HCT116 (cell line): Measurements from ENCODE around the gene DCDC2C. TPM values are rescaled to one million over a fixed set of nuclear protein-coding genes. Genes with fewer than 3 reads are reported as not detected.

Source experiments
- ATAC-seq: fragments of 200-7000 bp; cut with Tn5 transposase; 2 replicates; pipeline ENCODE4 v1.9.1; 2020; ENCODE audit warnings: mild to moderate bottlenecking, moderate library complexity
- BruUV-seq: library from RNA; stranded (reverse); fragments of 400-500 nt; replicated peaks from 2 replicates; lab custom pipeline; 2021; lab: Mats Ljungman, UMichigan
- CTCF ChIA-PET: fragments of 300-600 bp; sonication (Branson Sonifier 250); formaldehyde crosslinking; loops from one replicate; lab custom pipeline; 2021; ENCODE audit warnings: antibody characterized with exemption; lab: Charles Lee
- POLR2A ChIA-PET: fragments of 300-600, 350-600 bp; sonication (Branson Sonifier 250); formaldehyde crosslinking; loops from one replicate; lab custom pipeline; 2021; ENCODE audit warnings: antibody characterized with exemption; lab: Charles Lee
- RAD21 ChIA-PET, 2 experiments: fragments of 300-600 bp; sonication (Branson Sonifier 250); formaldehyde crosslinking; loops; one replicate each; lab custom pipeline; 2023; ENCODE audit warnings: low total read pairs in 2 of 2; ENCODE audit not compliant: uncharacterized antibody in 2 of 2, unreplicated experiment in 2 of 2, low non-redundant PET in 1 of 2; lab: Charles Lee
- DNase-seq: peaks from one replicate; pipeline ENCODE4 v3.0.0-alpha.2; 2010; ENCODE audit warnings: low read depth, low spot score
- H2AFZ ChIP-seq: fragments of 200-600 bp; shearing (Covaris generic), sonication (generic); 2 replicates; pipeline ENCODE4 v1.6.1; 2017; ENCODE audit warnings: low read depth, mixed run types, mixed read lengths, antibody characterized with exemption, low read length; ENCODE audit not compliant: poor library complexity, severe bottlenecking
- H3K27ac ChIP-seq: 2 replicates; pipeline ENCODE4 v1.5.1; 2012; ENCODE audit warnings: low read depth, low read length
- H3K27me3 ChIP-seq: fragments of 200-600 bp; sonication (generic); 2 replicates; pipeline ENCODE4 v1.6.1; 2016; ENCODE audit warnings: mixed run types, low read length, mixed read lengths; ENCODE audit not compliant: insufficient read depth
- H3K36me3 ChIP-seq, 2 experiments: fragments of 200-500 bp in 1 of 2; fragments of 200-600 bp in 1 of 2; sonication (Bioruptor generic) in 1 of 2; sonication (generic) in 1 of 2; 2 replicates each; pipeline versions ENCODE4 v1.5.1 to v1.6.1; 2014 to 2016; ENCODE audit warnings: low read length in 2 of 2, inconsistent platforms in 1 of 2, mixed read lengths in 1 of 2, mixed run types in 1 of 2; ENCODE audit not compliant: insufficient read depth in 2 of 2, control insufficient read depth in 1 of 2
- H3K4me1 ChIP-seq, 2 experiments: fragments of 200-600 bp in 1 of 2; sonication (generic) in 1 of 2; 2 replicates each; pipeline versions ENCODE4 v1.5.1 to v1.6.1; 2012 to 2017; ENCODE audit warnings: low read length in 2 of 2, inconsistent platforms in 1 of 2, mild to moderate bottlenecking in 1 of 2, mixed read lengths in 1 of 2, mixed run types in 1 of 2, moderate library complexity in 1 of 2; ENCODE audit not compliant: insufficient read depth in 2 of 2, control insufficient read depth in 1 of 2
- H3K4me2 ChIP-seq: fragments of 200-600 bp; sonication (generic); 2 replicates; pipeline ENCODE4 v1.6.1; 2017; ENCODE audit warnings: mixed run types, low read length, mixed read lengths
- H3K4me3 ChIP-seq, 2 experiments: fragments of 200-600 bp in 1 of 2; sonication (generic) in 1 of 2; replicated peaks in 1 of 2; 2 replicates each; pipeline ENCODE4 v1.5.1; 2011 to 2016; ENCODE audit warnings: low read length in 2 of 2, control low read depth in 1 of 2, low read depth in 1 of 2, mild to moderate bottlenecking in 1 of 2, mixed read lengths in 1 of 2, mixed run types in 1 of 2
- H3K79me2 ChIP-seq: fragments of 200-600 bp; sonication (generic); 2 replicates; pipeline ENCODE4 v1.6.1; 2017; ENCODE audit warnings: mild to moderate bottlenecking, mixed run types, low read length, moderate library complexity, mixed read lengths; ENCODE audit not compliant: insufficient read depth
- H3K9ac ChIP-seq: fragments of 200-600 bp; sonication (generic); 2 replicates; pipeline ENCODE4 v1.6.1; 2016; ENCODE audit warnings: low read length, mixed read lengths
- H3K9me2 ChIP-seq: fragments of 200-600 bp; sonication (generic), shearing (Covaris generic); 2 replicates; pipeline ENCODE4 v1.6.1; 2017; ENCODE audit warnings: mixed run types, mild to moderate bottlenecking, moderate library complexity; ENCODE audit not compliant: insufficient read depth
- H3K9me3 ChIP-seq, 2 experiments: fragments of 200-500 bp in 1 of 2; fragments of 200-600 bp in 1 of 2; sonication (Bioruptor generic) in 1 of 2; sonication (generic) in 1 of 2; 2 replicates each; pipeline ENCODE4 v1.6.1; 2014 to 2017; ENCODE audit warnings: low read length in 2 of 2, mixed read lengths in 2 of 2, inconsistent platforms in 1 of 2, low read depth in 1 of 2, mild to moderate bottlenecking in 1 of 2, mixed run types in 1 of 2, moderate library complexity in 1 of 2; ENCODE audit not compliant: control insufficient read depth in 1 of 2, insufficient read depth in 1 of 2
- H4K20me1 ChIP-seq: fragments of 200-600 bp; sonication (generic), shearing (Covaris generic); 2 replicates; pipeline ENCODE4 v1.6.1; 2017; ENCODE audit warnings: mixed run types, mild to moderate bottlenecking, moderate library complexity; ENCODE audit not compliant: insufficient read depth
- CEBPB ChIP-seq: IDR thresholded peaks from 2 replicates; pipeline ENCODE4 v1.6.1; 2012; ENCODE audit warnings: low read depth
- ELF1 ChIP-seq: IDR thresholded peaks from 2 replicates; pipeline ENCODE4 v1.6.1; 2012; ENCODE audit warnings: low read depth, borderline replicate concordance
- FOSL1 ChIP-seq: IDR thresholded peaks from 2 replicates; pipeline ENCODE4 v1.6.1; 2012; ENCODE audit warnings: low read depth
- RAD21 ChIP-seq: IDR thresholded peaks from 2 replicates; pipeline ENCODE4 v1.6.1; 2012; ENCODE audit warnings: low read depth, mild to moderate bottlenecking
- SIN3A ChIP-seq: IDR thresholded peaks from 2 replicates; pipeline ENCODE4 v1.6.1; 2012; ENCODE audit warnings: low read depth
- SP1 ChIP-seq: IDR thresholded peaks from 2 replicates; pipeline ENCODE4 v1.6.1; 2012; ENCODE audit warnings: low read depth
- YY1 ChIP-seq: IDR thresholded peaks from 2 replicates; pipeline ENCODE4 v1.6.1; 2011; ENCODE audit warnings: low read length, low read depth, moderate library complexity, mild to moderate bottlenecking; ENCODE audit not compliant: insufficient replicate concordance; ENCODE audit errors: extremely low read depth
- ZFX ChIP-seq: fragments of 450-650 bp; IDR thresholded peaks from 2 replicates; pipeline ENCODE4 v1.6.1; 2017
- intact Hi-C: fragments of 100-400 bp; cut with micrococcal nuclease; formaldehyde crosslinking; loops from 2 replicates; pipeline ENCODE4 v1.10.0; 2022
- total RNA-seq: library from RNA; stranded (reverse); gene quantifications from one replicate; pipeline ENCODE4 v1.2.1, GENCODE V29; 2021; ENCODE audit not compliant: unreplicated experiment
- TF ChIP-seq, protein P1 (sequence below), 3 experiments: fragments of 200-600 bp in 1 of 3; sonication (generic) in 1 of 3; IDR thresholded peaks in 2 of 3; conservative IDR thresholded peaks in 1 of 3; 2 replicates each; pipeline ENCODE4 v1.5.1; 2012 to 2017; ENCODE audit warnings: low read depth in 2 of 3, low read length in 2 of 3, antibody characterized with exemption in 1 of 3, borderline replicate concordance in 1 of 3, control low read depth in 1 of 3, mild to moderate bottlenecking in 1 of 3, mixed read lengths in 1 of 3, mixed run types in 1 of 3, moderate library complexity in 1 of 3; ENCODE audit not compliant: insufficient read depth in 1 of 3
- TF ChIP-seq, protein P2 (sequence below): IDR thresholded peaks from 2 replicates; pipeline ENCODE4 v1.6.1; 2011; ENCODE audit warnings: mild to moderate bottlenecking, low read length, moderate library complexity; ENCODE audit not compliant: insufficient replicate concordance; ENCODE audit errors: extremely low read depth
- TF ChIP-seq, protein P3 (sequence below): IDR thresholded peaks from 2 replicates; pipeline ENCODE4 v1.6.1; 2012
- TF ChIP-seq, protein P4 (sequence below): IDR thresholded peaks from 2 replicates; pipeline ENCODE4 v1.6.1; 2012; ENCODE audit warnings: low read depth

The DCDC2C gene
- total RNA-seq, 1 experiment from 2014 or later, result not detected

DNA sequence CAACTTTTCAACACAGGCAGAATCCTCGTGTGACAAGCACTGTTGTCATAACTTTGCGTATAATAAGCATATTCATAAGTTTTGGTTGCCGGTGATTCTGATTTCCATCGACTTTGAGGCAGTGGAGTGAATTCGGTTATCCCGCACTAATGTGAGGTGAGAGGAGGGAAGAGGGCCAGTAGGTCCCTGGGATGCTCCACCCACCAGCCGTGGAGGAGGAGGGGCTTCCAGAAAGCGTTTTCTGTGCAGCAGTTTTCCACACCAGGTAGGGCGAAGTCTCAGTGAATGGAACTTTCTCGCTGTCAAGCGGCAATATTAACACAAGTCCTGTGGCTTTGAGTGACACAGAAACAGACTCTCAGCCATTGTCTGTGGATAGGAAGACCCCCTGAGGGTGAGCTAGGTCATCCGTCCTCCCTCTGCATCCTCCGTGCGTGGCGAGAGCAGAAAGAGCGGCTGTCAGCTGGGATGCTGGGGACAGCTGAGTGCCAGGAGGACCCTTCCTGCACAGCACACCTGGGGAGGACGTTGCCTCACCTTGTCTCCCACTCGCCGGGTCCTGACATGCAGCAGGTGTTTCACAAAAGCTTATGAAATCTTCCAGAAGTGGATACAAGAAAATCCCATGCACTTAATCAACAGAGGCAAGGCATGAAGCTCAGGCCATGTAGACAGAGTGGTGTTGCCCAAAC is 67.5 kb downstream of the DCDC2C start:
- H3K27ac ChIP-seq, result no peak overlapping the region
- no peak for TF ChIP-seq FOSL1
- TF ChIP-seq ELF1, result no peak
- TF ChIP-seq SIN3A, result no peak
- TF ChIP-seq, protein P1, sequence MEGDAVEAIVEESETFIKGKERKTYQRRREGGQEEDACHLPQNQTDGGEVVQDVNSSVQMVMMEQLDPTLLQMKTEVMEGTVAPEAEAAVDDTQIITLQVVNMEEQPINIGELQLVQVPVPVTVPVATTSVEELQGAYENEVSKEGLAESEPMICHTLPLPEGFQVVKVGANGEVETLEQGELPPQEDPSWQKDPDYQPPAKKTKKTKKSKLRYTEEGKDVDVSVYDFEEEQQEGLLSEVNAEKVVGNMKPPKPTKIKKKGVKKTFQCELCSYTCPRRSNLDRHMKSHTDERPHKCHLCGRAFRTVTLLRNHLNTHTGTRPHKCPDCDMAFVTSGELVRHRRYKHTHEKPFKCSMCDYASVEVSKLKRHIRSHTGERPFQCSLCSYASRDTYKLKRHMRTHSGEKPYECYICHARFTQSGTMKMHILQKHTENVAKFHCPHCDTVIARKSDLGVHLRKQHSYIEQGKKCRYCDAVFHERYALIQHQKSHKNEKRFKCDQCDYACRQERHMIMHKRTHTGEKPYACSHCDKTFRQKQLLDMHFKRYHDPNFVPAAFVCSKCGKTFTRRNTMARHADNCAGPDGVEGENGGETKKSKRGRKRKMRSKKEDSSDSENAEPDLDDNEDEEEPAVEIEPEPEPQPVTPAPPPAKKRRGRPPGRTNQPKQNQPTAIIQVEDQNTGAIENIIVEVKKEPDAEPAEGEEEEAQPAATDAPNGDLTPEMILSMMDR (IDR thresholded peaks at IDR 0.05 in 2 of 3, conservative IDR thresholded peaks at IDR 0.05 in 1 of 3; ENCODE audit: borderline replicate concordance in 1 of 3, insufficient read depth in 1 of 3, low read depth in 2 of 3, low read length in 2 of 3), result no peak
- TF ChIP-seq, protein P2, sequence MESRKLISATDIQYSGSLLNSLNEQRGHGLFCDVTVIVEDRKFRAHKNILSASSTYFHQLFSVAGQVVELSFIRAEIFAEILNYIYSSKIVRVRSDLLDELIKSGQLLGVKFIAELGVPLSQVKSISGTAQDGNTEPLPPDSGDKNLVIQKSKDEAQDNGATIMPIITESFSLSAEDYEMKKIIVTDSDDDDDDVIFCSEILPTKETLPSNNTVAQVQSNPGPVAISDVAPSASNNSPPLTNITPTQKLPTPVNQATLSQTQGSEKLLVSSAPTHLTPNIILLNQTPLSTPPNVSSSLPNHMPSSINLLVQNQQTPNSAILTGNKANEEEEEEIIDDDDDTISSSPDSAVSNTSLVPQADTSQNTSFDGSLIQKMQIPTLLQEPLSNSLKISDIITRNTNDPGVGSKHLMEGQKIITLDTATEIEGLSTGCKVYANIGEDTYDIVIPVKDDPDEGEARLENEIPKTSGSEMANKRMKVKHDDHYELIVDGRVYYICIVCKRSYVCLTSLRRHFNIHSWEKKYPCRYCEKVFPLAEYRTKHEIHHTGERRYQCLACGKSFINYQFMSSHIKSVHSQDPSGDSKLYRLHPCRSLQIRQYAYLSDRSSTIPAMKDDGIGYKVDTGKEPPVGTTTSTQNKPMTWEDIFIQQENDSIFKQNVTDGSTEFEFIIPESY, result no peak
- TF ChIP-seq, protein P3, sequence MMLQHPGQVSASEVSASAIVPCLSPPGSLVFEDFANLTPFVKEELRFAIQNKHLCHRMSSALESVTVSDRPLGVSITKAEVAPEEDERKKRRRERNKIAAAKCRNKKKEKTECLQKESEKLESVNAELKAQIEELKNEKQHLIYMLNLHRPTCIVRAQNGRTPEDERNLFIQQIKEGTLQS, result no peak
- TF ChIP-seq RAD21, result no peak
- no peak for TF ChIP-seq ZFX
- no peak for TF ChIP-seq SP1
- TF ChIP-seq CEBPB, result no peak
- TF ChIP-seq, protein P4, sequence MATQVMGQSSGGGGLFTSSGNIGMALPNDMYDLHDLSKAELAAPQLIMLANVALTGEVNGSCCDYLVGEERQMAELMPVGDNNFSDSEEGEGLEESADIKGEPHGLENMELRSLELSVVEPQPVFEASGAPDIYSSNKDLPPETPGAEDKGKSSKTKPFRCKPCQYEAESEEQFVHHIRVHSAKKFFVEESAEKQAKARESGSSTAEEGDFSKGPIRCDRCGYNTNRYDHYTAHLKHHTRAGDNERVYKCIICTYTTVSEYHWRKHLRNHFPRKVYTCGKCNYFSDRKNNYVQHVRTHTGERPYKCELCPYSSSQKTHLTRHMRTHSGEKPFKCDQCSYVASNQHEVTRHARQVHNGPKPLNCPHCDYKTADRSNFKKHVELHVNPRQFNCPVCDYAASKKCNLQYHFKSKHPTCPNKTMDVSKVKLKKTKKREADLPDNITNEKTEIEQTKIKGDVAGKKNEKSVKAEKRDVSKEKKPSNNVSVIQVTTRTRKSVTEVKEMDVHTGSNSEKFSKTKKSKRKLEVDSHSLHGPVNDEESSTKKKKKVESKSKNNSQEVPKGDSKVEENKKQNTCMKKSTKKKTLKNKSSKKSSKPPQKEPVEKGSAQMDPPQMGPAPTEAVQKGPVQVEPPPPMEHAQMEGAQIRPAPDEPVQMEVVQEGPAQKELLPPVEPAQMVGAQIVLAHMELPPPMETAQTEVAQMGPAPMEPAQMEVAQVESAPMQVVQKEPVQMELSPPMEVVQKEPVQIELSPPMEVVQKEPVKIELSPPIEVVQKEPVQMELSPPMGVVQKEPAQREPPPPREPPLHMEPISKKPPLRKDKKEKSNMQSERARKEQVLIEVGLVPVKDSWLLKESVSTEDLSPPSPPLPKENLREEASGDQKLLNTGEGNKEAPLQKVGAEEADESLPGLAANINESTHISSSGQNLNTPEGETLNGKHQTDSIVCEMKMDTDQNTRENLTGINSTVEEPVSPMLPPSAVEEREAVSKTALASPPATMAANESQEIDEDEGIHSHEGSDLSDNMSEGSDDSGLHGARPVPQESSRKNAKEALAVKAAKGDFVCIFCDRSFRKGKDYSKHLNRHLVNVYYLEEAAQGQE, result no peak
- TF ChIP-seq YY1, result no peak
- TF ChIP-seq, all 23 proteins: peak for 0
- H3K9ac ChIP-seq, result no peak overlapping the region
- intact Hi-C loops, result no loop called here
- H3K9me3 ChIP-seq, result no peaks in the 10 kb centered on the region
- BruUV-seq, result no TSS peak
- H3K36me3 ChIP-seq, result no peaks in the 10 kb centered on the region
- no peaks in the 10 kb centered on the region for H3K79me2 ChIP-seq
- DNase-seq, result no peak
- CTCF ChIA-PET, result no interaction called here
- no peak for ATAC-seq
- POLR2A ChIA-PET, result no interaction called here
- RAD21 ChIA-PET, result no interaction called here
- H3K27me3 ChIP-seq, result peaks cover 53% of the 10 kb centered on the region
- H3K4me3 ChIP-seq, result no peak overlapping the region
- H3K9me2 ChIP-seq, result no peaks in the 10 kb centered on the region
- H4K20me1 ChIP-seq, result no peaks in the 10 kb centered on the region
- H3K4me1 ChIP-seq, result no peaks in the 10 kb centered on the region
- H2AFZ ChIP-seq, result no peak overlapping the region
- H3K4me2 ChIP-seq, result no peak overlapping the region
